GM10266 (cell line): ENCODE data around the gene MAPK8.

ENCODE experiments used
- DNase-seq: peaks from one replicate; pipeline ENCODE4 v3.0.0; 2012; ENCODE audit errors: extremely low spot score
- CTCF ChIP-seq: IDR thresholded peaks from 2 replicates; pipeline ENCODE4 v1.5.1; 2012; ENCODE audit warnings: mild to moderate bottlenecking, low read depth; ENCODE audit not compliant: control insufficient read depth, insufficient read depth; ENCODE audit errors: missing control alignments

MAPK8 gene

GRCh38 chr10:48302515-48303476 lies 3.7 kb upstream of the MAPK8 start:
- TF ChIP-seq CTCF, result no peak
- DNase-seq, result no peak

- no peak for DNase-seq
- TF ChIP-seq CTCF, result no peak
These were observed 592 bp upstream of the MAPK8 start for GRCh38 chr10:48305905-48306264.

GRCh38 chr10:48306870-48307710 lies 613 bp downstream of the MAPK8 start:
- no peak for TF ChIP-seq CTCF
- DNase-seq, result peak; percentile 71

GRCh38 chr10:48307711-48308018 lies 1.2 kb downstream of the MAPK8 start:
- no peak for TF ChIP-seq CTCF
- no peak for DNase-seq

- TF ChIP-seq CTCF, result peak; percentile 44
- peak; percentile 50 for DNase-seq
These were observed 3.3 kb downstream of the MAPK8 start for GRCh38 chr10:48309711-48310226.

- no peak for DNase-seq
These were observed 7.6 kb downstream of the MAPK8 start for GRCh38 chr10:48314107-48314506.

More at GRCh38 chr10:48314107-48314506, 7.6 kb downstream of the MAPK8 start:
- no peak for TF ChIP-seq CTCF
